Daoy (cell line): Measurements from ENCODE around the gene RHOB. TPM values are rescaled to one million over a fixed set of nuclear protein-coding genes. Genes with fewer than 3 reads are reported as not detected.
"Not testable (repeated sequence)": the region's sequence is repeated elsewhere in the genome, so short reads cannot be mapped to it uniquely, and the experiment has no call there.

Experiments used
- DNase-seq: peaks from one replicate; pipeline ENCODE4 v3.0.0-alpha.2; 2015; ENCODE audit warnings: low read depth
- total RNA-seq: library from RNA; depleted of rRNA; stranded (reverse); fragments of >200 nt; shearing (Covaris generic); gene quantifications from 2 replicates; pipeline ENCODE4 v1.2.3, GENCODE V29; 2014; rRNA removed

Gene RHOB
- 115 and 121 TPM in 2 replicates for total RNA-seq

GRCh38 chr2:20446917-20447436 is at the start of gene RHOB:
Gene RHOB (plus strand): TSS chr2:20447074. CDS start chr2:20447466, 392 bp downstream.
- DNase-seq, result peak; percentile 99

DNA sequence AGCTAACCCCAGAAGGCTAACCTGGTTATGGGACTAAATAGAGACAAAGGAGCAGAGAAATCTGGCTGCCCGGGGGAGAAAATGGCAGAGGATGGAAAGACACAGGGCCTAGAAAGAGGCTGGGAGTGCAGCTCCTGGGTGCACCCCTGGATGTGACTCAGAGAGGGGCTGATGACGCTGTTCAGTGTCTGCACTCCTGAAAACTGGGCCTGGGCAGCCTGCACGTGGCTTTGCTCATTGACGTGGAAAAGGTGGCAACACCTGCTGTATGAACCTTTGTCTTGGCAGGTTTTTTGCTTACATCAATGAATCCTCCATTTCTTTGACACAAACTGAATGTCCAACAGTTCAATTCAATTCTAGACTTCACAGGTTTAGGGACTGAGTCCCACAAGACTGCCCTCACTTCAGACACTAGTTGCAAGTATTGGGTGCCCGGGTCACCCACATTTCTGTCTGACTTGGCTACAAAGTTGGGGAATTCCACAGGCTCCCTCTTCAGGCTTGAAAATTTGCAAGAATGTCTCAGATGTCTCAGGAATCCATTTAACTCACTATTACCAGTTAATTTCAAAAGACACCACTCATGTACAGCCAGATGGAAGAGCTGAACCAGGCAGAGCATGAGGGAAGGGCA is 48.9 kb upstream of the RHOB start:
- DNase-seq, result peak; percentile 32

DNA sequence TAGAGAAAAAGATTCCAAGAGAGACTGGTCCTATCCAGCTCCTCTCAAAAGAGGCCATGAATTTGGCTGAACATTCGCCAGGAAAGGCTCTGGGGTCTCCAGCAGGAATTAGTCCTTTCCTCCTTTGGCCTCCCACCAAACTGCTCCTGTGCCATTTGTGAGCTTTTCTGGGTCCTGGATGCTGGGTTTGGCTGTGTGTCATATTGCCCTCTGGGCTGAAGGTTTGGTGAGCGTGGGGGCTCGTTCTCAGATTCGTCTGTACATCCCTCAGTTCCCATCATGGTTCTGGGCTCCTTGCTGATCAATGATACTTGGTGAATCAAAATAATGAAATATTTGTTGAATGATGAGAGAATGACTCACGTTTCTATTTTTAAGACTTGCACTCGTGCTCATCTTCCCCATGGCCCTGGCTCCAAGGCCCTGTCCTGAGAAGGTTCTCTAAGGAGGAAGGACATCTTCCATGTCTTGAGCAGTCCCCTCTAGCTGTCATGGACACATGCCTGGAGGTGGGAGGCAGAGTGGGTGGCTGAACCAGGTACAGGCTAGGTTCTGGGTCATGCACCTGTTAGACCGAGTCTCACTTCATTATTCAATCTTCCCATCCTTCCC is 47.8 kb upstream of the RHOB start:
- DNase-seq, result no peak

DNA sequence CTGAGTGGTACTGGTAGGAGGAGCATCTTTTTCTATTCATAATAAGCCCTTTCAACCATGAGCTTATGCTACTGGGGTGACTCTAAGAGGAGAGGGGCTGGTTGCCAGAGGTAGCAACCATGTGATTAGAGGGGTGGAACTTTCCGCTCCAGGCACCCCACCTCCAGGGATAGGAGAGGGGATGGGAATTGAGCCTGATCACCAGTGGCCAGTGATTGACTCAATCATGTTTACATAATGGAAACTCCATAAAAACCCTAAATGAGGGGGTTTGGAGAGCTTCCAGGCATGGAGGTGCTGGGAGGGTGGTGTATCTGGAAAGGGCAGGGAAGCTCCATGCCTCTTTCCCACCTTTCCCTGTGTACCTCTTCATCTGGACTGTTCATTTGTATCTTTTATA is 46.6 kb upstream of the RHOB start:
- DNase-seq, result no peak

- no peak for DNase-seq
Observed at GRCh38 chr2:20400787-20401488, 45.9 kb upstream of the RHOB start.

- no peak for DNase-seq
Observed at GRCh38 chr2:20401489-20401835, 45.4 kb upstream of the RHOB start.

DNA sequence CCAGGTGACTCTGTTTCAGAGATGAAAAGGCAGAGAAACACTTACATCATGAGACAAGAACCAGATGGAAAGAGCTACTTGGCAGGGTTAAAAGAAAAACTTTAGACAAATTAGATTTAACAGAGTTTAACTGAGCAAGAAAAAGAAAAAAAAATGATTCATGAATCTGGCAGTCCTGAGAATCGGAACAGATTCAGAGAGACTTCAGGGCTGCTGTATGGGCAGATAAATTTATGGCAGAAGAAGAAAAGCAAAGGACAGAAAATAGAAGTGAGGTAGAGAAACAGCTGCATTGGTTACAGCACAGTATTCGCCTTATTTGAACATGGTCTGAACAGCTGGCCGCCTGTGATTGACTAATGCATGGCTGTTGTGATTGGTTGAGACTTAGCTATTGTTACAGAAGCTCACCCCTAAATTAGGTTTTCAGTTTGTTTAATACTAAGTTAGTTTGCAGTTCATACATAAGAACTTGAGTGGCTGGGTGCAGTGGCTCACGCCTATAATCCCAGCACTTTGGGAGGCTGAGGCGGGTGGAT is 43.0 kb upstream of the RHOB start:
- no peak for DNase-seq

- no peak for DNase-seq
Observed at GRCh38 chr2:20404950-20405349, 41.9 kb upstream of the RHOB start.

- no peak for DNase-seq
Observed at GRCh38 chr2:20409039-20409438, 37.8 kb upstream of the RHOB start.

DNA sequence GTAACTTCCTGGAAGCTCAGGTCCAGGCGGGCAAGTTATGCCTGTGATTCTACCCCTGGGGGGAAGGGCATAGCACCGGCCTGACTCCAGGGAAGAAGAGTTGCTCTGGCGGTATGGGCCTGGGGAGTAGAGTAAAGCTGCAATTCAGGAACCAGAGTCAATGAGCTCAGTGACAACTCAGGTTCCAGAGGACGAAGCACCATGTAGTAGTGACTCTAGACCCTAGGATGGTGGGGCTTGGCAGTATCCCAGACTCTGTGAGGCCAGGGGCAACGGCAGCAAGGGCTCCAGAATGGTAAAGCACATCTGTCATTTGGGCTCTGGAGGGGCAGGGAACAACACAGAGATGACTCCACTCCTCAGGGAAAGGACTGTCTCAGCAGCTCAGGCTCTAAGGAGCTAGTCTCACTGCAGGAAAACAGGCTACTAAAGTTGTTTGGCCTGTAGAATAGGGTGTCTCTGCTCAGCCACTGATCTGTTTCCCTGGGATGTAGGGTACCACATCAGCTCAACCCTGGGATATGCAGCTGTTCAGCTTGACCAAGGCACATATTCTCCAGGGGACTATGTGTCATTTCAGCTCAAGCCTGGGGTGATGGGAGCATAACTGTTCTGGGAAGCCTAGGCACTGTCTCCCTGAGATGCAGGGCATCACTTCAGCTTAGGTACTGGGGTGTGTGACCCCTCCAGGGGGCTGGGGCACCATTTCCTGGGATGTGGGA is 36.2 kb upstream of the RHOB start:
- no peak for DNase-seq

DNA sequence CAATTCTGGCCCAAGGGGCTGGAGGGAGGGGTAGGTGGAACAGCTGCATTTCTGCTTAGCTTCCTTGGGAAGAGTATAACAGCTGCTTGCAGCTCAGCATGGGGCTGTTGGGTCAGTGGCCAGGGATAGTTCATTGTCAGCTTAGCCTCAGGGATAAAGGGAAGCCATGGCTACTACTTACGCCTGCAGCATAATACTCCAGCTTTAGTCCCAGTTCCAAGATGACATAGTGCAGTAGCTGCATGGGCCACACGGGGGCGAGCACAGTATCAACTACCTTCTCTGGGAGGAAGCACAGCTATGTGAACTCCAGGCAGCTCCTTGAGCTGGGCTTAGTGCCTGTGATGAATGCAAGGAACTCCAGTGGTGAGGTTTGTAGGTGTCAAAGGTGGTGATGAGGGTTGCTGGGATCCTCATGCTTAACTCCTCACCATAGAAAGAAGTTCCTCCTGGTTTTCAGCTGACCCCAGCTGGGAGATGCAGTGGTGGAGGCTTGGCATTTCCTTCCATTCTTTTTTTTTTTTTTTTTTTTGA is 35.4 kb upstream of the RHOB start:
- peak; percentile 79 for DNase-seq

DNA sequence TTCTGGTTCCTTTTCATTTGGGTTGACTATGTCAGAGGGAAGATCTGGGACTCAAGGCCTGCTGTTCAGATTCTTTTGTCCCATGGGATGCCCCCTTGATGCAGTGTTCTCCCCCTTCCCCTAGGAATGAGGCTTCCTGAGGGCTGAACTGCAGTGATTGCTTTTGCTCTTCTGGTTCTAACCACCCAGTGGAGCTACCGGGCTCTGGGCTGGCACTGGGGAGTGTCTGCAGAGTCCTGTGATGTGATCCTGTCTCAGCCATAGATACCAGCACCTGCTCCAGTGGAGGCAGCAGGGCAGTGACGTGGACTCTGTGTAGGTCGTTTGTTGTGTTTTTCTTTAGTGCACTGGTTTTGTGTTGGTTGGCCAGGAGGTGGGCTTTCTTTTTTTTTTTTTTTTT is 32.1 kb upstream of the RHOB start:
- no peak for DNase-seq

GRCh38 chr2:20415511-20415918 is 31.4 kb upstream of the RHOB start:
- peak; percentile 48 for DNase-seq

GRCh38 chr2:20416723-20417122 is 30.2 kb upstream of the RHOB start:
- no peak for DNase-seq

DNA sequence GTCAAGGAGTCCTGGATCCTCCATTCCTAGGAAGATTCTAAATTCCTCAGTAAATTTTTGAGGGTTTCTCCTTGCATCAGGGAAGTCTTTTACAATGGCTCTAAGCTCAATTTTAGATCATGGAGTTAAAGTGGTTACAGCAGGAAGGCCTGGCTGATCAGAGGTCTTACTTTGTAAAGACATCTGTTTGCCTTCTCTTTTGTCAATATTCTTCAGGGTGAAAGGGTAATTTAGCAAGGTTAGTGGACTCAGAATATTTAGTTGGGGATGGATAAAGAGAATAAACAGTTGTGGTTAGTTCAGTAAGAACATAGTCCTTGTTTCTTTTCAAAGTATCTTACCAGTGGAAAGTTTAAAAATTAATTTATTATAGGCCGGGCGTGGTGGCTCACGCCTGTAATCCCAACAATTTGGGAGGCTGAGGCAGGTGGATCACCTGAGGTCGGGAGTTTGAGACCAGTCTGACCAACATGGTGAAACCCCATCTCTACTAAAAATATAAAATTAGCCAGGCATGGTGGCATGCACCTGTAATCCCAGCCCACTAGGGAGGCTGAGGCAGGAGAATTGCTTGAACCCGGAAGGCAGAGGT is 29.5 kb upstream of the RHOB start:
- not testable (repeated sequence) for DNase-seq

DNA sequence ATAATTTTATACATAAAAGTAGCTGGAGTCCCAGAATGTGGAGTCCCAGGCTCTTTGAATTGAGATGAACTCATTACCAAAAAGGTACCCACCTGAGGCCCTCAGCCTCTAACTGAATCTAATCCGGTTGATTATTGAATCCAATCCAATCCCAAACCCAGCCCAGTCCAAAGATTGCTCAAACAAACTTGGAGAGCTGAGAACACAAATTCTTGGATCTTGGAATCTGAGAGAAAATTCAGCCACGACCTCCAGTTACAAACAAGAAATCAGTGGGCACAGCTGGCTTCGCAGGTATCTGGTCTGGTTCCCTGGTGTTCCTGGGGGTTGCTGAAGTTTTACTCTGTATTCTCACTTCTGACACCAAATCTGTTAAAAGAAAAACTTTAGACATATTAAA is 28.4 kb upstream of the RHOB start:
- no peak for DNase-seq

DNA sequence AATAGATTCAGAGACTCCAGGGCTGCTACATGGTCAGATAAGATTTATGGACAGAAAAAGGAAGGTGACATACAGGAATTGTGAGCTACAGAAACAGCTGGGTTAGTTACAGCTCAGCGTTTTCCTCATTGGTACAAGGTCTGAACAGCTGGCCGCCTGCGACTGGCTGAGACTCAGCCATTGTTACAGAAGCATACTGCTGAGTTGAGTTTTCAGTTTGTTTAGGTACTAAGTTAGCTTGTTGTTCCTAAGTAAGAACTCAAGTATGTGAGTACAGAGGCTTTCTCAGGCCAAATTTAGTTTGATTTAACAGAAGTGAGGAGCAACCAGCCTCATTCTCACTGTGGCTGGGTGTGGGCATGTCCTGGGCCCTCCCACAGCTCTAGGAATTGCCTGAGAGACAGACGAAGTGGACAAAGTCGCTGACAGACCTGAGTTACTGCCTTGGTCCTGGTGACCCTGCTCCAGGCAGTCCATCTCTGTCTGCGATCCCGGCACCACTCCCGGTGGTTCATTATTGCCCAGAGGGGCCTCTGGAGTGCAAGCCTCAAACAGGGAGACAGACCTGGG is 27.8 kb upstream of the RHOB start:
- no peak for DNase-seq

GRCh38 chr2:20419752-20420151 is 27.1 kb upstream of the RHOB start:
- no peak for DNase-seq

- no peak for DNase-seq
Observed at GRCh38 chr2:20421336-20421987, 25.4 kb upstream of the RHOB start.

- peak; percentile 81 for DNase-seq
Observed at GRCh38 chr2:20421988-20422370, 24.9 kb upstream of the RHOB start.
